Prostate gland (tissue), 2 donors: ENCODE data around the gene HEATR5B. TPM values are rescaled to one million over a fixed set of nuclear protein-coding genes. Genes with fewer than 3 reads are reported as not detected.

ENCODE experiments used
- DNase-seq: peaks from one replicate; pipeline ENCODE4 v3.0.0-alpha.2; 2019; ENCODE audit warnings: low spot score
- H3K27ac ChIP-seq, 2 donors: fragments of 200-600 bp; sonication (generic); 2 replicates each; pipeline ENCODE4 v1.5.1; 2017 to 2019
- H3K27me3 ChIP-seq: fragments of 200-600 bp; sonication (generic); replicated peaks from 2 replicates; pipeline ENCODE4 v1.5.1; 2019; ENCODE audit not compliant: insufficient read depth
- H3K36me3 ChIP-seq, 2 donors: fragments of 200-600 bp; sonication (generic); 1 replicate in 1 of 2; 2 replicates in 1 of 2; pipeline versions ENCODE4 v1.5.1 to v1.8.1; 2017 to 2019
- H3K4me1 ChIP-seq: fragments of 200-600 bp; sonication (generic); replicated peaks from 2 replicates; pipeline ENCODE4 v1.5.1; 2019
- H3K4me3 ChIP-seq, 2 donors: fragments of 200-600 bp; sonication (generic); 2 replicates each; pipeline ENCODE4 v1.5.1; 2017 to 2019
- H3K9me3 ChIP-seq: fragments of 200-600 bp; sonication (generic); 2 replicates; pipeline ENCODE4 v1.5.1; 2017
- CTCF ChIP-seq, 4 experiments: fragments of 200-600 bp in 2 of 4; fragments of 450-650 bp in 2 of 4; sonication (generic) in 2 of 4; IDR thresholded peaks; 1 replicate in 3 of 4; 2 replicates in 1 of 4; pipeline ENCODE4 v1.5.1; 2016 to 2019; ENCODE audit warnings: antibody characterized with exemption in 4 of 4, mild to moderate bottlenecking in 2 of 4, moderate library complexity in 2 of 4
- POLR2A ChIP-seq: fragments of 450-650 bp; IDR thresholded peaks from one replicate; pipeline ENCODE4 v1.6.1; 2016; ENCODE audit warnings: antibody characterized with exemption, mild to moderate bottlenecking
- POLR2AphosphoS5 ChIP-seq: sonication (generic); formaldehyde crosslinking; IDR thresholded peaks from one replicate; pipeline ENCODE4 v1.6.1; 2017; ENCODE audit warnings: antibody characterized with exemption
- WGBS: methylation state at CpG from one replicate; pipeline ENCODE4 v1.1.5; 2018; 5-methylcytosine and 5-hydroxymethylcytosine counted together
- intact Hi-C: fragments of 100-400 bp; cut with DNase I; formaldehyde crosslinking; loops from one replicate; pipeline ENCODE4 v1.14.2; 2022
- total RNA-seq, 2 donors: library from RNA; depleted of rRNA; stranded (reverse); fragments of >200 nt; gene quantifications; one replicate each; pipeline ENCODE4 v1.1.0, GENCODE V29; 2016

HEATR5B gene
- total RNA-seq, 2 donors from 2014 or later = 31.1 to 37.4 TPM

DNA sequence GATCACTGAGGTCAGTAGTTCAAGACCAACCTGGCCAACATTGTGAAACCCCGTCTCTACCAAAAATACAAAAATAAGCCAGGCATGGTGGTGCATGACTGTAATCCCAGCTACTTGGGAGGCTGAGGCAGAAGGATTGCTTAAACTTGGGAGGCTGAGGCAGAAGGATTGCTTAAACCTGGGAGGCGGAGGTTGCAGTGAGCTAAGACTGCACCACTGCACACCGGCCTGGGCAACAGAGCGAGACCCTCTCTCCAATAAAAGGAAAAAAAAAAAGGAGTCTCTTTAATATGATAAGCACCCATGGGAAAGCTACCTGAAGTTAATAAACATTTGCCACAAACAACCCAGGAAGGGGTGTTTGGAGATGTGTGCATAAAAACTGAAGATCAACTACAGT, 120.4 kb downstream of the HEATR5B start:
- no peak overlapping the region for H3K27ac ChIP-seq
- intact Hi-C loops = no loop called here
- no peak for TF ChIP-seq POLR2A
- TF ChIP-seq CTCF (IDR thresholded peaks at IDR 0.05) = no peak
- TF ChIP-seq POLR2AphosphoS5 = no peak
- WGBS = 98% methylated on average over 4 of the region's 4 CpGs
- H3K4me3 ChIP-seq = no peak overlapping the region
- no peaks in the 10 kb centered on the region for H3K4me1 ChIP-seq
- H3K36me3 ChIP-seq = no peaks in the 10 kb centered on the region
- H3K9me3 ChIP-seq = no peaks in the 10 kb centered on the region
- no peaks in the 10 kb centered on the region for H3K27me3 ChIP-seq
- no peak for DNase-seq

DNA sequence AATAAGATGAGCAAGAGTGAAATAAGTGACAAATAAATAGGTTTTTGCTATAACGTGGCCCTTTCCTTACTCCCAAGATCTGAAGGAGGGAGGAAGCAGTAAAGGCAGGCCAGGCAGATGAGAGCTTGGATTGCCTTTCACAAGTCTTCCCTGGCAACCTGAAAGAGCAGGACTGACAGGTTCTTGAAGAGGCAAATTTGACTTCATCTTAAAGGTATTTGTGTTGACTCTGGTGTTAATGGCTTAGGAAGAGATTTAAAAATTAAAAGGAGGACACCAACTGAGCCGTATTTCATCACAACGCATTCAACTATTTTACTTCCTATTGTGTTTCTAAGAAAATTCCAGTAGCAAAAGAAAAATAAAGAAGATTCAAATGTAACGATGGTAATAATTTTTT, 121.1 kb downstream of the HEATR5B start:
- Histone ChIP-seq H3K4me1 (no peaks in the 10 kb centered on the region), H3K9me3 (no peaks in the 10 kb centered on the region), H3K27me3 (no peaks in the 10 kb centered on the region), H3K4me3 (no peak overlapping the region), H3K27ac (no peak overlapping the region), H3K36me3 (no peaks in the 10 kb centered on the region)
- DNase-seq = peak; percentile 44
- TF ChIP-seq POLR2AphosphoS5 = peak; percentile 69
- no peak for TF ChIP-seq CTCF (IDR thresholded peaks at IDR 0.05)
- 53% methylated on average over 4 of the region's 4 CpGs for WGBS
- intact Hi-C loops = no loop called here

- Histone ChIP-seq H3K27ac (no peak overlapping the region), H3K9me3 (no peaks in the 10 kb centered on the region), H3K4me3 (no peak overlapping the region), H3K27me3 (no peaks in the 10 kb centered on the region), H3K36me3 (no peaks in the 10 kb centered on the region), H3K4me1 (no peaks in the 10 kb centered on the region)
- no peak for TF ChIP-seq POLR2AphosphoS5
- no peak for TF ChIP-seq CTCF (IDR thresholded peaks at IDR 0.05)
- no peak for TF ChIP-seq POLR2A
- 96% methylated on average over 5 of the region's 5 CpGs for WGBS
- intact Hi-C loops = no loop called here
- DNase-seq = no peak
Measured at GRCh38 chr2:36960773-36961172, 123.4 kb downstream of the HEATR5B start.

GRCh38 chr2:36960005-36960675, 124.0 kb downstream of the HEATR5B start:
- no peaks in the 10 kb centered on the region for H3K27me3 ChIP-seq
- H3K36me3 ChIP-seq = no peaks in the 10 kb centered on the region
- DNase-seq = no peak
- intact Hi-C loops = no loop called here
- 93% methylated on average over 2 of the region's 2 CpGs for WGBS
- no peak overlapping the region for H3K27ac ChIP-seq
- H3K4me3 ChIP-seq = no peak overlapping the region
- no peaks in the 10 kb centered on the region for H3K4me1 ChIP-seq
- H3K9me3 ChIP-seq = no peaks in the 10 kb centered on the region
- TF ChIP-seq CTCF (IDR thresholded peaks at IDR 0.05) (no peak), POLR2AphosphoS5 (no peak), POLR2A (no peak)

DNA sequence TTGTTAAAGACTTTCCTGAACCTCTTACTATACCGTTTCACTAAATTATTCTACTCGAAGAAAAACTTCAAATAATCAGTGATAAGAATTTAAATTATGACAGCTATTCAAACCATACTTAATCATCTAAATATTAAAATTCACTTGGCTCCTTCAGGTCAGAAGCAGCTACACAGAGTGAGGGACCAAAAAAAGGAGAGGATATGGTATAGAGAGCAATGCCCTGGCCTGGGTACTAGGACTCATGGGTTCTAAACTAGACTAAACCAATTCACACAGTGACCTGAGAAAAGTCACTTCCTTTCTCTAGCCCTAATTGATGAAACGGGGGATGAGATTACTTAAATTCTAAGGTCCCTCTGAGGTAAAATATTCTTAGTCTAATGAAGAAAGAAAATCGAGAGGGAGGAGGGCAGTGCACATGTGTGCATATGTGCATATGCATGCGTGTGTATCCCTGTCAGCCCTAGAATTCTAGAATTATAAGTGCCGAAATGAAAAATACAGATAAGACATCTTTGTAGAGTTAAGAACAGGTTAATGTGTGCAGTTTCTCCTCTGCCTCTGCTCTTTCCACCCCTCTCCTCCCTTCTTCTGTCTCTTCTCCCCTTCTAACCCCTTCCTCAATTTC, 129.1 kb downstream of the HEATR5B start:
- WGBS = 85% methylated on average over 6 of the region's 6 CpGs

More for the DNA sequence above, 129.1 kb downstream of the HEATR5B start:
- Histone ChIP-seq H3K4me3 (no peak overlapping the region), H3K9me3 (no peaks in the 10 kb centered on the region), H3K27ac (no peak overlapping the region), H3K36me3 (no peaks in the 10 kb centered on the region), H3K4me1 (no peaks in the 10 kb centered on the region), H3K27me3 (no peaks in the 10 kb centered on the region)
- TF ChIP-seq POLR2AphosphoS5 (no peak), CTCF (IDR thresholded peaks at IDR 0.05) (no peak), POLR2A (no peak)
- no peak for DNase-seq
- intact Hi-C loops = no loop called here
